Cardiac fibroblast (primary cell): ENCODE results near the gene PCED1A.

ENCODE experiments used
- DNase-seq, 2 donors: peaks; one replicate each; pipeline versions ENCODE4 v3.0.0 to v3.0.0-alpha.2; 2010; ENCODE audit warnings: low read depth in 2 of 2
- H3K4me3 ChIP-seq, 2 donors: replicated peaks in 1 of 2; 1 replicate in 1 of 2; 2 replicates in 1 of 2; pipeline ENCODE4 v1.5.1; 2011; ENCODE audit warnings: low read depth in 2 of 2, low read length in 2 of 2, mild to moderate bottlenecking in 2 of 2, moderate library complexity in 1 of 2
- TF ChIP-seq, protein P1 (sequence below): IDR thresholded peaks from one replicate; pipeline ENCODE4 v1.5.1; 2011; ENCODE audit warnings: low read depth, mild to moderate bottlenecking, low read length, inconsistent platforms

The PCED1A gene

DNA sequence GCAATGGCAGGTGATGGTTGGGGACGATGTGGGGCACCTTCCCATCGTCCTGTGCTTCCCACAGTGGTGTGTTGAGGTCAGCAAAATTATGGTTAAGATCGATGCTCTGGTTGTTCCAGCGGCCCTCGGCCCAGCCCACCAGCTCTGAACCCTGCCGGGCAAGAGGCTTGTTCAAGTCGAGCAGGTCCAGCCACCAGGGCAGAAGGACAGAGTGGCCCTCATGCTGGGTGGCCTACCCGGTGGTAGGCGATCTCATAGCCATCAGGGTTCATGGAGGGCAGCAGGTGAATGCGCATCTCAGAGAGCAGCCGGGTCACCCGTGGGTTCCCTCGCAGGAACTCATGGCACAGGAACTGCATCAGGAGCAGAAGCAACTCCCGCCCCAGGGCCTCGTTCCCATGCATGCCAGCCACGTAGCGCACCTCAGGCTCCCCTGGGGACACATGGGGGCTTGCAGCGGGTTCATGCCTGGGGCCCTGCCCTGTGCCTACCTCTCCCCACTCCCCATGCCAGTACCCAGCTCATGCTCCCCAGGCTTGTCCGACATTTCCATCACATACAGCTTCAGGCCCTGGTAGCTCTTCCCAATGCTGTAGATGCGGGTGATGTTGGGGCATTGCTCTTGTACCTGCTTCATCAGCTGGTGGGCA lies 44.3 kb downstream of the PCED1A start:
- H3K4me3 ChIP-seq: no peak overlapping the region
- TF ChIP-seq, protein P1, sequence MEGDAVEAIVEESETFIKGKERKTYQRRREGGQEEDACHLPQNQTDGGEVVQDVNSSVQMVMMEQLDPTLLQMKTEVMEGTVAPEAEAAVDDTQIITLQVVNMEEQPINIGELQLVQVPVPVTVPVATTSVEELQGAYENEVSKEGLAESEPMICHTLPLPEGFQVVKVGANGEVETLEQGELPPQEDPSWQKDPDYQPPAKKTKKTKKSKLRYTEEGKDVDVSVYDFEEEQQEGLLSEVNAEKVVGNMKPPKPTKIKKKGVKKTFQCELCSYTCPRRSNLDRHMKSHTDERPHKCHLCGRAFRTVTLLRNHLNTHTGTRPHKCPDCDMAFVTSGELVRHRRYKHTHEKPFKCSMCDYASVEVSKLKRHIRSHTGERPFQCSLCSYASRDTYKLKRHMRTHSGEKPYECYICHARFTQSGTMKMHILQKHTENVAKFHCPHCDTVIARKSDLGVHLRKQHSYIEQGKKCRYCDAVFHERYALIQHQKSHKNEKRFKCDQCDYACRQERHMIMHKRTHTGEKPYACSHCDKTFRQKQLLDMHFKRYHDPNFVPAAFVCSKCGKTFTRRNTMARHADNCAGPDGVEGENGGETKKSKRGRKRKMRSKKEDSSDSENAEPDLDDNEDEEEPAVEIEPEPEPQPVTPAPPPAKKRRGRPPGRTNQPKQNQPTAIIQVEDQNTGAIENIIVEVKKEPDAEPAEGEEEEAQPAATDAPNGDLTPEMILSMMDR: no peak
- no peak for DNase-seq

GRCh38 chr20:2795451-2795850 lies 45.0 kb downstream of the PCED1A start:
- no peak overlapping the region for H3K4me3 ChIP-seq
- TF ChIP-seq, protein P1: no peak
- DNase-seq: no peak

- DNase-seq: no peak
- TF ChIP-seq, protein P1: no peak
- no peak overlapping the region for H3K4me3 ChIP-seq
Measured at GRCh38 chr20:2794866-2795447, 45.5 kb downstream of the PCED1A start.

- DNase-seq: no peak
- TF ChIP-seq, protein P1: no peak
- no peak overlapping the region for H3K4me3 ChIP-seq
Measured at GRCh38 chr20:2794202-2794748, 46.2 kb downstream of the PCED1A start.

- TF ChIP-seq, protein P1: no peak
- no peak for DNase-seq
- H3K4me3 ChIP-seq: no peak overlapping the region
Measured at GRCh38 chr20:2793471-2793870, 47.0 kb downstream of the PCED1A start.
